ENCODE measurements around the gene TIPRL. TPM values are rescaled to one million over a fixed set of nuclear protein-coding genes. Genes with fewer than 3 reads are reported as not detected.
A peak's percentile ranks its signal among the peaks of the same experiment; 100 is the strongest.

Gene TIPRL
- polyA plus RNA-seq, 1 donor, result 35.3 TPM

DNA sequence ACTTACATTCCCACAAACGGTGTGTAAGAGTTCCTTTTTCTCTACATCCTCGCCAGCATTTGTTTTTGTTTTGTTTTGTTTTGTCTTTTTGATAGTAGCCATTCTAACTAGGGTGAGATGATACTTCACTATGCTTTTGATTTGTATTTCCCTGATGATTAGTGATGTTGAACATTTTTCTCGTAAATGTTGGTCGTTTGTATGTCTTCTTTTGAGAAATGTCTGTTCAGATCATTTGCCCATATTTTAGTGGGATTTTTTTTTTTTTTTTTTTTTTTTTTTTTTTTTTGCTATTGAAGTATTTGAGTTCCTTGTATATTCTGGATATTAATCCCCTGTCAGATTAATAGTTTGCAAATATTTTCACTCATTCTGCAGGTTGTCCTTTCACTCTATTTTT is 22.9 kb upstream of the TIPRL start:
- no peaks in the 10 kb centered on the region for H3K27me3 ChIP-seq (ENCODE audit: control insufficient read depth, insufficient read depth, low read length)
- peaks cover 9% of the 10 kb centered on the region for H3K9me3 ChIP-seq (ENCODE audit: control insufficient read depth, low read depth, low read length)
- DNase-seq, result no peak
- H3K4me1 ChIP-seq (ENCODE audit: control insufficient read depth, insufficient read depth, low read length), result no peaks in the 10 kb centered on the region
- H3K36me3 ChIP-seq (ENCODE audit: control insufficient read depth, insufficient read depth, low read length), result no peaks in the 10 kb centered on the region
- H3K4me3 ChIP-seq (ENCODE audit: low read length), result no peak overlapping the region
- 83% methylated on average over 1 of the region's 4 CpGs for WGBS (ENCODE audit: insufficient coverage, low lambda C conversion rate)
- no peak overlapping the region for H3K27ac ChIP-seq (ENCODE audit: low read length)

DNA sequence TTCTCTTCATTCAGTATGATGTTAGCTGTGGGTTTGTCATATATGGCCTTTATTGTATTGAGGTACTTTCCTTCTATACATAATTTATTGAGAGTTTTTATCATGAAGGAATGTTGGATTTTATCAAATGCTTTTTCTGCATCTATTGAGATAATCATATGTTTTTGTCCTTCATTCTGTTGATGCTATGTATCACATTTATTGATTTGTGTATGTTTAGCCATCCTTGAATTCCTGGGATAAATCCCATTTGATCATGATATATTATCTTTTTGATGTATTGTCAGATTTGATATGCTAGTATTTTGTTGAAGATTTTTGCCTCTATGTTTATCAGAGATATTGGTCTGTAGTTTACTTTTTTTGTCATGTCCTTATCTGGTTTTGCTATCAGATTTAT is 21.1 kb upstream of the TIPRL start:
- Histone ChIP-seq H3K27me3 (ENCODE audit: control insufficient read depth, insufficient read depth, low read length) (no peaks in the 10 kb centered on the region), H3K4me3 (ENCODE audit: low read length) (no peak overlapping the region), H3K9me3 (ENCODE audit: control insufficient read depth, low read depth, low read length) (peaks cover 9% of the 10 kb centered on the region), H3K36me3 (ENCODE audit: control insufficient read depth, insufficient read depth, low read length) (no peaks in the 10 kb centered on the region), H3K27ac (ENCODE audit: low read length) (no peak overlapping the region), H3K4me1 (ENCODE audit: control insufficient read depth, insufficient read depth, low read length) (no peaks in the 10 kb centered on the region)
- DNase-seq, result no peak

DNA sequence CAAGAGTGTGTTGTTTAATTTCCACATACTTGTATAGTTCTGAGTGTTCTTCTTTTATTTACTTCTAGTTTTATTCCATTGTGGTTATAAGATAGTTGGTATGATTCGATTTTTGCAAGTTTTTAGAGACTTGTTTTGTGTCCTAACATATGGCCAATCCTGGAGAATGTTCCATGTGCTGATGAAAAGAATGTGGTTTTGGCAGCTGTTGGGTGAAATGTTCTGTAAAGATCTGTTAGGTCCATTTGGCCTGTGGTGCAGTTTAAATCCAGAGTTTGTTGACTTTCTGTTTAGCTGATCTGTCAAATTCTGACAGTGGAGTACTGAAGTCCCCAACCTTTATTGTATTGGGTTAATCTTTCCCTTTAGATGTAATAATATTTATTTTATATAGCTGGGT is 19.5 kb upstream of the TIPRL start:
- Histone ChIP-seq H3K9me3 (ENCODE audit: control insufficient read depth, low read depth, low read length) (peaks cover 9% of the 10 kb centered on the region), H3K27me3 (ENCODE audit: control insufficient read depth, insufficient read depth, low read length) (no peaks in the 10 kb centered on the region), H3K4me1 (ENCODE audit: control insufficient read depth, insufficient read depth, low read length) (peaks cover 3% of the 10 kb centered on the region), H3K27ac (ENCODE audit: low read length) (no peak overlapping the region), H3K4me3 (ENCODE audit: low read length) (no peak overlapping the region), H3K36me3 (ENCODE audit: control insufficient read depth, insufficient read depth, low read length) (no peaks in the 10 kb centered on the region)
- WGBS (ENCODE audit: insufficient coverage, low lambda C conversion rate), result no CpG with 5 or more reads among the region's 1 CpG
- no peak for DNase-seq

DNA sequence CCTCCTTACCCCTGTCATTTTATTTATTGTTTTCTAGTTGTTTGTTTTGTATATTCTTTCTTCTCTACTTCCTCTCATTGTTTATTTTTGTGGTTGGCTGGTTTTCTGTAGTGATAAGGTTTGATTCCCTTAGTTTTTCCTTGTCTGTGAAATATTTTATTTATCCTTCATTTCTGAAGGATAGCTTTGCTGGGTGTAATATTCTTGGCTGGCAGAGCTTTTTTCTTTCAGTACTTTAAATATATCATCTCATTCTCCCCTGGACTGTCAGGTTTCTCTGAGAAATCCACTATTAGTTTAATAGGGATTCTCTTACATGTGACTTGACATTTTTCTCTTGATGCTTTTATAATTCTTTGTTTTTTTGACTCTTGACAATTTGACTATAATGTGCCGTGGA is 18.8 kb upstream of the TIPRL start:
- peaks cover 9% of the 10 kb centered on the region for H3K9me3 ChIP-seq (ENCODE audit: control insufficient read depth, low read depth, low read length)
- peaks cover 9% of the 10 kb centered on the region for H3K4me1 ChIP-seq (ENCODE audit: control insufficient read depth, insufficient read depth, low read length)
- no peaks in the 10 kb centered on the region for H3K27me3 ChIP-seq (ENCODE audit: control insufficient read depth, insufficient read depth, low read length)
- 89% methylated on average over 1 of the region's 1 CpG for WGBS (ENCODE audit: insufficient coverage, low lambda C conversion rate)
- H3K36me3 ChIP-seq (ENCODE audit: control insufficient read depth, insufficient read depth, low read length), result no peaks in the 10 kb centered on the region
- DNase-seq, result no peak
- H3K27ac ChIP-seq (ENCODE audit: low read length), result no peak overlapping the region
- no peak overlapping the region for H3K4me3 ChIP-seq (ENCODE audit: low read length)

DNA sequence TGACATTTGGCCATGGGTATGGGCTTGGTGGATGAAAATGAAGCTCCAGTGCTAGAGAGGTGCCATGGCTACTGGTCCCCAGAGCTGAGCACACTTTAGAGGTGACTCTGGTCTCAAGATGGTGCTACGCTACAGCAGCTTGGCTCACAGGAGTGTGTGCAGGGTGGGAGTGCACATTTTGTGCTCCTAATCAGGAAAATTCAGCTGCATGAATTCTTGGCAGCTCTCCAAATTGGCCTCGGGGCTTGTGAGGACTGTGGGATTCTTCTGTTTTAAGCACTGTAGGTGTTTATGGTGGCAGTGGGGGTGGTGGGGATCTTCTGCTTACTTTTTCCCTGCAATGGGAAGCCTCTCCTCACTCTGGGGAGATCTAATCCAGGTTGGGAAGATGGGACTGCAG is 17.3 kb upstream of the TIPRL start:
- Histone ChIP-seq H3K9me3 (ENCODE audit: control insufficient read depth, low read depth, low read length) (peaks cover 9% of the 10 kb centered on the region), H3K4me1 (ENCODE audit: control insufficient read depth, insufficient read depth, low read length) (peaks cover 9% of the 10 kb centered on the region), H3K36me3 (ENCODE audit: control insufficient read depth, insufficient read depth, low read length) (no peaks in the 10 kb centered on the region), H3K4me3 (ENCODE audit: low read length) (no peak overlapping the region), H3K27ac (ENCODE audit: low read length) (no peak overlapping the region), H3K27me3 (ENCODE audit: control insufficient read depth, insufficient read depth, low read length) (no peaks in the 10 kb centered on the region)
- no peak for DNase-seq
- no CpG with 5 or more reads among the region's 2 CpGs for WGBS (ENCODE audit: insufficient coverage, low lambda C conversion rate)

DNA sequence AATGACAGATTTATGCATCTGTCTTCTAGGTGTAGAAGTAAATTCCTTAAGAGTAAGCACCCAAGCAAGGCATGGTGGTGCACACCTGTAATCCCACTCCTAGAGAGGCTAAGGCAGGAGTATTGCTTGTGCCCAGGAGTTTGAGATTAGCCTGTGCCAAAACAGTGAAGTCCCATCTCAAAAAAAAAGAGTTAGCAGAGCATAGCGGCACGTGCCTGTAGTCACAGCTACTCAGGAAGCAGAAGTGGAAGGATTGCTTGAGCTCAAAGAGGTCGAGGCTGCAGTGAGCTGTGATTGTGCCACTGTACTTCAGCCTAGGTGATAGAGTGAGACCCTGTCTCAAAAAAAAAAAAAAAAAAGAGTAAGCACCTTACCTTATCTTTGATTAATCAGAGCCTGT is 15.1 kb upstream of the TIPRL start:
- DNase-seq, result peak in 1 of 2 donors; percentile 12
- H3K4me1 ChIP-seq (ENCODE audit: control insufficient read depth, insufficient read depth, low read length), result peaks cover 9% of the 10 kb centered on the region
- no peaks in the 10 kb centered on the region for H3K36me3 ChIP-seq (ENCODE audit: control insufficient read depth, insufficient read depth, low read length)
- H3K27ac ChIP-seq (ENCODE audit: low read length), result no peak overlapping the region
- peaks cover 5% of the 10 kb centered on the region for H3K9me3 ChIP-seq (ENCODE audit: control insufficient read depth, low read depth, low read length)
- no peaks in the 10 kb centered on the region for H3K27me3 ChIP-seq (ENCODE audit: control insufficient read depth, insufficient read depth, low read length)
- 0% methylated on average over 1 of the region's 3 CpGs for WGBS (ENCODE audit: insufficient coverage, low lambda C conversion rate)
- H3K4me3 ChIP-seq (ENCODE audit: low read length), result no peak overlapping the region

DNA sequence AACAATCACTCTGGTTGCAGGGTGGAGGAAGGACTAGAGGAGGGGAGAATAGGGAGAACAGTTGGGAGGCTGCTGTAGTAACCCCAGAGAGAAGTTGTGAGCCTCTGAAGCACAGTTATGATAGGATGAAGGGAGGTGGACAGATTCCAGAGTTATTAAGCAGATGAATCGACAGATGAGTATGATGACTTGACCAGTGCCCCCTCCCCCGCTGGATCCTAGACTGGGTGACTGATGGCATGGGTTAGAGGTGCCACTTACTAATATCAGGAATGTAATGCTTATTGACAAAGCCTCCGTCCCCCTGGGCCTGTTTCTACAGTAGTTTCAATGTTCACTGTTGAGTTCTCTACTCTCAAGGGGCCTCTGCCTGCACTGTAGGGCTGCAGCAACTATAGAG is 14.0 kb upstream of the TIPRL start:
- WGBS (ENCODE audit: insufficient coverage, low lambda C conversion rate), result no CpG with 5 or more reads among the region's 3 CpGs
- DNase-seq, result no peak

DNA sequence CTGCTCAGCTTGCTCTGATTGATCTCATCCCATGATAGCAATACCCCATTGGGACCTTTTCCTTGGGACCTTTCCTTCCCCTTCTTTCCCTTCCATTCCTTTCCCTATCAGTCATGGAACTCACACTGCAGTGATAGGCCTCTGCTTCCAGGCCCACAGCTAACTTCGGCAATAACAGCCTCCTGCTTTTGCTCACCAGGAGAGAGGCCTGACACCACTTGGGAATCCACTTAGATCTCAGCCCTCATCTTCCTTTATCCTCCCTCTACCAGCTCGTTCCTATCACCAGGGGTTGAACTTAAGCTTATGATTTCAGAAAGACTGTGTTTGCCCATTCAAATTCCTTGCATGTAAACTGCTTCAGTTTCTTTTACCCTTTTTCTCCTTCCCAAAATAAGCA is 11.0 kb upstream of the TIPRL start:
- Histone ChIP-seq H3K36me3 (ENCODE audit: control insufficient read depth, insufficient read depth, low read length) (no peaks in the 10 kb centered on the region), H3K4me3 (ENCODE audit: low read length) (no peak overlapping the region), H3K4me1 (ENCODE audit: control insufficient read depth, insufficient read depth, low read length) (peaks cover 9% of the 10 kb centered on the region), H3K27me3 (ENCODE audit: control insufficient read depth, insufficient read depth, low read length) (no peaks in the 10 kb centered on the region), H3K9me3 (ENCODE audit: control insufficient read depth, low read depth, low read length) (no peaks in the 10 kb centered on the region), H3K27ac (ENCODE audit: low read length) (no peak overlapping the region)
- 53% methylated on average over 2 of the region's 2 CpGs for WGBS (ENCODE audit: insufficient coverage, low lambda C conversion rate)
- no peak for DNase-seq

More for the DNA sequence above, 14.0 kb upstream of the TIPRL start:
- H3K9me3 ChIP-seq (ENCODE audit: control insufficient read depth, low read depth, low read length), result peaks cover 5% of the 10 kb centered on the region
- H3K4me1 ChIP-seq (ENCODE audit: control insufficient read depth, insufficient read depth, low read length), result peaks cover 9% of the 10 kb centered on the region
- no peaks in the 10 kb centered on the region for H3K27me3 ChIP-seq (ENCODE audit: control insufficient read depth, insufficient read depth, low read length)
- H3K27ac ChIP-seq (ENCODE audit: low read length), result no peak overlapping the region
- no peak overlapping the region for H3K4me3 ChIP-seq (ENCODE audit: low read length)
- H3K36me3 ChIP-seq (ENCODE audit: control insufficient read depth, insufficient read depth, low read length), result no peaks in the 10 kb centered on the region

DNA sequence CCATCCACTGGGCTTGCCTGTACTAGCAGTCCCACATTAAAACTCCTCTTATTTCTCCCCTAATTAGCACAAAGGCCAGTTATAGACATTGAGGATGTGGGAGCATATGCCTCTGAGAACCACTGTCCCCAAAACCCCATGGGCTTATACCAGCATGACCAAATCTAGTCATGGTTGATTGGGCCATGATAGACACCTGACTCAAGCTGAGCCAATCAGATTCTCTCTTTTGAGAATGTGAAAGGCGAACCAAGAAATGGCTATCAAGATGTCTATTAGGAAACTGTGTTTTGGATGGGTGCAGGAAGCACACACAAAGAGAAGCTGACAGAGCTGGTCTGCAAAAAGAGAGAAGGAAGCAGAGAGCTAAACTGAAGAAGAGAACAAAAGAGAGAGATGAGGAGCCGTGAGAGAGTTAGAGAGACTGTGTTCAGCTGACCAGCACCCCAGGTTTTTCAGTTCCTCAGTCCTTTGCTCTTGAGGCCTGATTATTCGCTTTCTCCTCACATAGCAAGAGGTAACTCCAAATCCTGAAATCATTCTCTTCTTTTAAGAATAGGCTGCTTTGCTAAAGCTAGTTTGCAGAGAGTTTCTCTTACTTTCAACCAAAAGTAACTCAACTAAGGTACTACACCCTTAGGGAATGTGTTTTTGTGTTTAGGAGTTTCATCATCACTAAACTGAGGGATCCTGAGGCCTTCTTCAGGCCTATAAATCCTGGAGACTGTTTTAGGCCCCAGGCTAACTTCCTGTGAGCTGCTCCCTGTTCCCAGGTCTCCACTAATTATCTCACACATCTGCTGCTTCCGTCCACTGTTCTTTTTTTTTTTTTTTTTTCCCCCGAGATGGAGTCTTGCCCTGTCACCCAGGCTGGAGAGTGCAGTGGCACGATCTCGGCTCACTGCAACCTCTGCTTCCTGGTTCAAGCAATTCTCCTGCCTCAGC is 7.9 kb upstream of the TIPRL start:
- Histone ChIP-seq H3K27me3 (ENCODE audit: control insufficient read depth, insufficient read depth, low read length) (no peaks in the 10 kb centered on the region), H3K4me3 (ENCODE audit: low read length) (no peak overlapping the region), H3K9me3 (ENCODE audit: control insufficient read depth, low read depth, low read length) (no peaks in the 10 kb centered on the region), H3K36me3 (ENCODE audit: control insufficient read depth, insufficient read depth, low read length) (no peaks in the 10 kb centered on the region), H3K4me1 (ENCODE audit: control insufficient read depth, insufficient read depth, low read length) (no peaks in the 10 kb centered on the region), H3K27ac (ENCODE audit: low read length) (no peak overlapping the region)
- WGBS (ENCODE audit: insufficient coverage, low lambda C conversion rate), result no CpG with 5 or more reads among the region's 7 CpGs
- DNase-seq, result no peak

DNA sequence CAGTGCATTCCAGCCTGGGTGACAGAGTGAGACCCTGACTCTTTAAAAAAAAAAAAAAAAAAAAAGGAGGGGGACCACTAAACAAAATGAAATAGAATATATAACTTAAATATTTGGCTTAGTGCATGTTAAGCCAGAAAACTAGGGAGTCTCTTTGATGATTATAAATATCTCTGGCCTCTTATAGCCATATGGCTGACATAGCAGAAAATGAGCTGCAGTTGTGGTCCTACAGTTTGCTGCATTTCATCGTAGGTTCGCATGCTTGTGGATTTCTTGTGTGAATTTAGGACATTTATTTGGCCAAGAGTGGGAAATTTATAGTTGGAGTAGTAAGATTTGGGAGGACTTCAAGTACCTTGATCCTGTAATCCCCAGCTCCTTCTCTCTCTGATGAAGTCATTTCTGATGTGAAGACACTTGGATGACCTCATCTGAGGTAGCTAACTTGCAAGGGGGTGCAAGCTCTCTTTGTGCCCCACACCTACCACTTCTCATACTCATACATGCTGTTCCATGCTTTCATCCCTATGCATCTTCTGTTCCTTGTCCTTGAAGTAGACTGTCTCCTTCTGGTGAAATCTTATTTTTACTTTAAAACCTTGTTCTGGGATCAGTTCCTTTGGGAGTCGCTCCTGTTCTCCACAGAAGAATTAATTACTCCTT is 6.4 kb upstream of the TIPRL start:
- no peaks in the 10 kb centered on the region for H3K9me3 ChIP-seq (ENCODE audit: control insufficient read depth, low read depth, low read length)
- H3K4me1 ChIP-seq (ENCODE audit: control insufficient read depth, insufficient read depth, low read length), result no peaks in the 10 kb centered on the region
- WGBS (ENCODE audit: insufficient coverage, low lambda C conversion rate), result no CpG with 5 or more reads among the region's 3 CpGs
- no peaks in the 10 kb centered on the region for H3K36me3 ChIP-seq (ENCODE audit: control insufficient read depth, insufficient read depth, low read length)
- no peak overlapping the region for H3K27ac ChIP-seq (ENCODE audit: low read length)
- no peak overlapping the region for H3K4me3 ChIP-seq (ENCODE audit: low read length)
- DNase-seq, result no peak
- no peaks in the 10 kb centered on the region for H3K27me3 ChIP-seq (ENCODE audit: control insufficient read depth, insufficient read depth, low read length)

All from large intestine (tissue), 3 donors.